H1 (cell line): ENCODE measurements around the gene HNF1A. TPM values are rescaled to one million over a fixed set of nuclear protein-coding genes. Genes with fewer than 3 reads are reported as not detected.

Experiments
- EP300 ChIP-seq, 2 experiments: IDR thresholded peaks; 1 replicate in 1 of 2; 2 replicates in 1 of 2; pipeline ENCODE4 v1.6.1; 2011 to 2012; ENCODE audit warnings: low read depth in 2 of 2, low read length in 2 of 2, mild to moderate bottlenecking in 2 of 2, borderline replicate concordance in 1 of 2, inconsistent platforms in 1 of 2, moderate library complexity in 1 of 2
- POLR2AphosphoS5 ChIP-seq: IDR thresholded peaks from 2 replicates; pipeline ENCODE4 v1.6.1; 2011; ENCODE audit warnings: low read depth, low read length
- SRF ChIP-seq: IDR thresholded peaks from 2 replicates; pipeline ENCODE4 v1.6.1; 2011; ENCODE audit warnings: mild to moderate bottlenecking, low read depth, low read length, moderate library complexity
- polyA plus RNA-seq, 7 experiments: library from polyadenylated mRNA; depleted of rRNA in 3 of 7; stranded (reverse) in 5 of 7; unstranded in 2 of 7; fragments of >200 nt in 5 of 7; fragments of 200-250 nt in 2 of 7; gene quantifications; 1 replicate in 5 of 7; 2 replicates in 1 of 7; 4 replicates in 1 of 7; pipeline versions ENCODE4 v1.2.1 to v1.2.3, GENCODE V29; 2011 to 2013; ENCODE audit warnings: missing spikeins in 2 of 7, mixed read lengths in 2 of 7
- total RNA-seq: library from RNA; stranded (reverse); fragmentation: NEBNext Ultra II Directional; extraction: Animal tissue kit (Norgen Biotek cat#: 25700); gene quantifications from 2 replicates; pipeline ENCODE4 v1.2.1, GENCODE V29; 2021

The HNF1A gene
- total and polyA plus RNA-seq, 2 of the 8 experiments (the other 6 are each of a cell fraction or from before 2014, with no cell fraction given): not detected

- TF ChIP-seq EP300 (IDR thresholded peaks at IDR 0.05; ENCODE audit: borderline replicate concordance in 1 of 2, low read depth in 2 of 2, low read length in 2 of 2) (no peak), POLR2AphosphoS5 (no peak), SRF (no peak)
- TF ChIP-seq, all 59 proteins: peak for 5
Measured at GRCh38 chr12:120972870-120973543, 5.3 kb upstream of the HNF1A start (continued).
